SU-DHL-6 (cell line): ENCODE results near the gene FAM200A.

ENCODE experiments used
- H2AFZ ChIP-seq: fragments of 200-600 bp; sonication (generic); 2 replicates; pipeline ENCODE4 v1.6.1; 2014; ENCODE audit warnings: low read depth, mild to moderate bottlenecking, moderate library complexity, mixed read lengths, antibody characterized with exemption, low read length; ENCODE audit not compliant: severe bottlenecking
- H3F3A ChIP-seq: fragments of 200-600 bp; shearing (Covaris generic); 2 replicates; pipeline ENCODE4 v1.6.0; 2016; ENCODE audit warnings: antibody characterized with exemption, mild to moderate bottlenecking; ENCODE audit not compliant: insufficient read depth
- H3K27ac ChIP-seq: fragments of 200-600 bp; sonication (generic); 2 replicates; pipeline ENCODE4 v1.5.1; 2016; ENCODE audit warnings: low read depth, mild to moderate bottlenecking, low read length, moderate library complexity, mixed read lengths
- H3K27me3 ChIP-seq: fragments of 200-600 bp; sonication (generic), shearing (Covaris generic); 2 replicates; pipeline ENCODE4 v1.6.0; 2014; ENCODE audit warnings: mild to moderate bottlenecking, low read length
- H3K36me3 ChIP-seq: fragments of 200-600 bp; sonication (generic); 2 replicates; pipeline ENCODE4 v1.6.1; 2014; ENCODE audit warnings: mild to moderate bottlenecking, low read length, mixed read lengths
- H3K4me2 ChIP-seq: fragments of 300-600, 200-600 bp; shearing (Covaris generic), sonication (generic); 2 replicates; pipeline ENCODE4 v1.6.0; 2014; ENCODE audit warnings: low read length, low read depth, mild to moderate bottlenecking; ENCODE audit not compliant: poor library complexity, severe bottlenecking
- H3K4me3 ChIP-seq: fragments of 200-600 bp; sonication (generic); 2 replicates; pipeline ENCODE4 v1.5.1; 2014; ENCODE audit warnings: antibody characterized with exemption, low read length, mild to moderate bottlenecking, mixed read lengths; ENCODE audit not compliant: insufficient read depth, poor library complexity, severe bottlenecking
- H3K79me2 ChIP-seq: fragments of 200-600 bp; sonication (generic); 2 replicates; pipeline ENCODE4 v1.6.1; 2014; ENCODE audit warnings: mild to moderate bottlenecking, low read length, moderate library complexity; ENCODE audit not compliant: insufficient read depth
- H3K9ac ChIP-seq: fragments of 200-600 bp; sonication (generic); 2 replicates; pipeline ENCODE4 v1.7.0; 2014; ENCODE audit warnings: mild to moderate bottlenecking, low read length
- H3K9me2 ChIP-seq: fragments of 200-600 bp; sonication (generic); replicated peaks from 2 replicates; pipeline ENCODE4 v1.6.1; 2014; ENCODE audit warnings: low read length; ENCODE audit not compliant: insufficient read depth
- H3K9me3 ChIP-seq: fragments of 200-600 bp; sonication (generic); 2 replicates; pipeline ENCODE4 v1.6.1; 2014; ENCODE audit warnings: low read length, mixed read lengths; ENCODE audit not compliant: insufficient read depth
- H4K20me1 ChIP-seq: fragments of 200-600 bp; sonication (generic); 2 replicates; pipeline ENCODE4 v1.6.1; 2014; ENCODE audit warnings: low read depth, mild to moderate bottlenecking, antibody characterized with exemption, low read length, moderate library complexity, mixed read lengths
- EZH2phosphoT487 ChIP-seq: fragments of 200-600 bp; sonication (generic), shearing (Covaris generic); conservative IDR thresholded peaks from 2 replicates; pipeline ENCODE4 v1.6.1; 2018; ENCODE audit warnings: mild to moderate bottlenecking, antibody characterized with exemption, low read length, moderate library complexity, mixed read lengths
- TF ChIP-seq, protein P1 (sequence below): fragments of 200-600 bp; sonication (generic); IDR thresholded peaks from one replicate; pipeline ENCODE4 v1.5.1; 2017; ENCODE audit warnings: antibody characterized with exemption, mild to moderate bottlenecking, low read length, moderate library complexity; ENCODE audit not compliant: insufficient read depth, poor library complexity, severe bottlenecking

Gene FAM200A

DNA sequence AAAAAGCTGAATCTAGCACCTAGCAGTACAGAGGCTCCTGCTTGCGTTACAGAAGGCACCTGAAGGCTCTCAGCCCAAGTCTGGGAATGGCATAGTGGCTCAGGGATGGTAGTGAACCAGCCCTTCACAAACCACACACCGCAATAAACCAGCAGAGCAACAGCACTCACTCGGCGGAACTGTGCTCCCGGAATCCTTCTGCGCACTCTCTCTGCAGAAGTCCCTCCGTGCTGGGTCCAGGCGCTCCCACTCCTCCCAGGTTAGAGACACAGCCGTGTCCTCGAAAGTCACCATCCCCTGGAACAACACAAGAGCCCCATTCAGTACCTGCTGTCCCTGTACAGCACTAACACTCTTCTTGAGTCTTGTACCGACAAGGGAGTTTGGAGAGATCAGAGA lies 53.4 kb downstream of the FAM200A start:
- Histone ChIP-seq H3K27ac (peak overlapping the region; percentile 59), H3K9ac (peak overlapping the region; percentile 77)

GRCh38 chr7:99497766-99498545 lies 54.0 kb downstream of the FAM200A start:
- Histone ChIP-seq H3K9me2 (no peaks in the 10 kb centered on the region), H2AFZ (no peak overlapping the region), H3K9me3 (peaks cover 9% of the 10 kb centered on the region; the same call in 1 of the 2 replicates), H3K79me2 (peaks cover 74% of the 10 kb centered on the region), H3F3A (peaks cover 26% of the 10 kb centered on the region), H4K20me1 (peaks cover 6% of the 10 kb centered on the region; the same call in 1 of the 2 replicates), H3K4me2 (peak overlapping the region; percentile 89), H3K9ac (peak overlapping the region; percentile 77), H3K27ac (peak overlapping the region; percentile 59), H3K36me3 (peaks cover 18% of the 10 kb centered on the region), H3K4me3 (peak overlapping the region; percentile 82), H3K27me3 (no peaks in the 10 kb centered on the region)
- TF ChIP-seq, protein P1, sequence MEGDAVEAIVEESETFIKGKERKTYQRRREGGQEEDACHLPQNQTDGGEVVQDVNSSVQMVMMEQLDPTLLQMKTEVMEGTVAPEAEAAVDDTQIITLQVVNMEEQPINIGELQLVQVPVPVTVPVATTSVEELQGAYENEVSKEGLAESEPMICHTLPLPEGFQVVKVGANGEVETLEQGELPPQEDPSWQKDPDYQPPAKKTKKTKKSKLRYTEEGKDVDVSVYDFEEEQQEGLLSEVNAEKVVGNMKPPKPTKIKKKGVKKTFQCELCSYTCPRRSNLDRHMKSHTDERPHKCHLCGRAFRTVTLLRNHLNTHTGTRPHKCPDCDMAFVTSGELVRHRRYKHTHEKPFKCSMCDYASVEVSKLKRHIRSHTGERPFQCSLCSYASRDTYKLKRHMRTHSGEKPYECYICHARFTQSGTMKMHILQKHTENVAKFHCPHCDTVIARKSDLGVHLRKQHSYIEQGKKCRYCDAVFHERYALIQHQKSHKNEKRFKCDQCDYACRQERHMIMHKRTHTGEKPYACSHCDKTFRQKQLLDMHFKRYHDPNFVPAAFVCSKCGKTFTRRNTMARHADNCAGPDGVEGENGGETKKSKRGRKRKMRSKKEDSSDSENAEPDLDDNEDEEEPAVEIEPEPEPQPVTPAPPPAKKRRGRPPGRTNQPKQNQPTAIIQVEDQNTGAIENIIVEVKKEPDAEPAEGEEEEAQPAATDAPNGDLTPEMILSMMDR, result no peak
- TF ChIP-seq EZH2phosphoT487, result no peak

More for the DNA sequence above, 53.4 kb downstream of the FAM200A start:
- H3K9me3 ChIP-seq, result peaks cover 9% of the 10 kb centered on the region; the same call in 1 of the 2 replicates
- H3K36me3 ChIP-seq, result peaks cover 15% of the 10 kb centered on the region
- H3F3A ChIP-seq, result peaks cover 32% of the 10 kb centered on the region
- H3K4me3 ChIP-seq, result peak overlapping the region; percentile 82
- H3K27me3 ChIP-seq, result no peaks in the 10 kb centered on the region
- H3K9me2 ChIP-seq, result no peaks in the 10 kb centered on the region
- H2AFZ ChIP-seq, result no peak overlapping the region
- peak overlapping the region; percentile 89 for H3K4me2 ChIP-seq
- H4K20me1 ChIP-seq, result peaks cover 6% of the 10 kb centered on the region; the same call in 1 of the 2 replicates
- peaks cover 73% of the 10 kb centered on the region for H3K79me2 ChIP-seq
- TF ChIP-seq EZH2phosphoT487, result no peak
- TF ChIP-seq, protein P1, result no peak
